Progenitor cell of endocrine pancreas (in vitro differentiated cells): Measurements from ENCODE around the gene TUFT1. TPM values are rescaled to one million over a fixed set of nuclear protein-coding genes. Genes with fewer than 3 reads are reported as not detected.
"Not testable (repeated sequence)": the region's sequence is repeated elsewhere in the genome, so short reads cannot be mapped to it uniquely, and the experiment has no call there.

Experiments used
- DNase-seq: peaks from one replicate; pipeline ENCODE4 v3.0.0; 2021; ENCODE audit warnings: low spot score; ENCODE audit not compliant: unreplicated experiment
- H3K27ac Mint-ChIP-seq: 2 replicates; pipeline ENCODE4 v1.8.0; 2021; ENCODE audit warnings: mild to moderate bottlenecking, moderate library complexity, mixed read lengths
- H3K27me3 Mint-ChIP-seq: 2 replicates; pipeline ENCODE4 v1.8.0; 2021; ENCODE audit warnings: mixed read lengths
- H3K36me3 Mint-ChIP-seq: 2 replicates; pipeline ENCODE4 v1.8.0; 2022; ENCODE audit warnings: mixed read lengths; ENCODE audit not compliant: insufficient read depth
- H3K4me1 Mint-ChIP-seq: 2 replicates; pipeline ENCODE4 v1.8.0; 2021; ENCODE audit warnings: low read depth, mixed read lengths
- H3K4me3 Mint-ChIP-seq: 2 replicates; pipeline ENCODE4 v1.8.0; 2021; ENCODE audit warnings: low read depth, mild to moderate bottlenecking, moderate library complexity, mixed read lengths
- H3K9me3 Mint-ChIP-seq: 2 replicates; pipeline ENCODE4 v1.8.0; 2021; ENCODE audit warnings: low read depth, mixed read lengths
- total RNA-seq: library from RNA; stranded (reverse); gene quantifications from 2 replicates; pipeline ENCODE4 v1.2.1, GENCODE V29; 2021
- TF ChIP-seq, protein P1 (sequence below): fragments of 200-600 bp; sonication (generic); IDR thresholded peaks from one replicate; pipeline ENCODE4 v1.5.0; 2021; ENCODE audit warnings: antibody characterized with exemption, mild to moderate bottlenecking; ENCODE audit not compliant: unreplicated experiment

TUFT1 gene
- total RNA-seq, 1 donor from 2014 or later: 12.5 TPM

GRCh38 chr1:151596166-151596953, 56.3 kb downstream of the TUFT1 start:
- Mint-ChIP-seq H3K4me1 (peaks cover 17% of the 10 kb centered on the region), H3K27ac (no peak overlapping the region), H3K9me3 (peaks cover 3% of the 10 kb centered on the region)

GRCh38 chr1:151602550-151602949, 62.4 kb downstream of the TUFT1 start:
- H3K9me3 Mint-ChIP-seq, H3K4me3 Mint-ChIP-seq, H3K27me3 Mint-ChIP-seq, H3K36me3 Mint-ChIP-seq, H3K27ac Mint-ChIP-seq, H3K4me1 Mint-ChIP-seq, DNase-seq: not testable (repeated sequence)

More at GRCh38 chr1:151596166-151596953, 56.3 kb downstream of the TUFT1 start:
- TF ChIP-seq, protein P1, sequence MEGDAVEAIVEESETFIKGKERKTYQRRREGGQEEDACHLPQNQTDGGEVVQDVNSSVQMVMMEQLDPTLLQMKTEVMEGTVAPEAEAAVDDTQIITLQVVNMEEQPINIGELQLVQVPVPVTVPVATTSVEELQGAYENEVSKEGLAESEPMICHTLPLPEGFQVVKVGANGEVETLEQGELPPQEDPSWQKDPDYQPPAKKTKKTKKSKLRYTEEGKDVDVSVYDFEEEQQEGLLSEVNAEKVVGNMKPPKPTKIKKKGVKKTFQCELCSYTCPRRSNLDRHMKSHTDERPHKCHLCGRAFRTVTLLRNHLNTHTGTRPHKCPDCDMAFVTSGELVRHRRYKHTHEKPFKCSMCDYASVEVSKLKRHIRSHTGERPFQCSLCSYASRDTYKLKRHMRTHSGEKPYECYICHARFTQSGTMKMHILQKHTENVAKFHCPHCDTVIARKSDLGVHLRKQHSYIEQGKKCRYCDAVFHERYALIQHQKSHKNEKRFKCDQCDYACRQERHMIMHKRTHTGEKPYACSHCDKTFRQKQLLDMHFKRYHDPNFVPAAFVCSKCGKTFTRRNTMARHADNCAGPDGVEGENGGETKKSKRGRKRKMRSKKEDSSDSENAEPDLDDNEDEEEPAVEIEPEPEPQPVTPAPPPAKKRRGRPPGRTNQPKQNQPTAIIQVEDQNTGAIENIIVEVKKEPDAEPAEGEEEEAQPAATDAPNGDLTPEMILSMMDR: no peak
- no peak for DNase-seq
- Mint-ChIP-seq H3K27me3 (peaks cover 13% of the 10 kb centered on the region), H3K36me3 (no peaks in the 10 kb centered on the region), H3K4me3 (no peak overlapping the region)

GRCh38 chr1:151604291-151604690, 64.2 kb downstream of the TUFT1 start:
- Mint-ChIP-seq H3K36me3 (no peaks in the 10 kb centered on the region), H3K4me1 (peaks cover 3% of the 10 kb centered on the region), H3K27ac (no peak overlapping the region), H3K27me3 (no peaks in the 10 kb centered on the region), H3K4me3 (no peak overlapping the region), H3K9me3 (peaks cover 3% of the 10 kb centered on the region)
- TF ChIP-seq, protein P1: no peak
- DNase-seq: no peak

GRCh38 chr1:151606384-151606783, 66.3 kb downstream of the TUFT1 start:
- H3K4me1 Mint-ChIP-seq: peaks cover 3% of the 10 kb centered on the region
- H3K27me3 Mint-ChIP-seq: no peaks in the 10 kb centered on the region
- H3K9me3 Mint-ChIP-seq: peaks cover 3% of the 10 kb centered on the region
- no peaks in the 10 kb centered on the region for H3K36me3 Mint-ChIP-seq
- peak overlapping the region; percentile 15 for H3K27ac Mint-ChIP-seq
- H3K4me3 Mint-ChIP-seq: no peak overlapping the region
- TF ChIP-seq, protein P1: no peak
- no peak for DNase-seq

GRCh38 chr1:151606857-151607256, 66.7 kb downstream of the TUFT1 start:
- peaks cover 3% of the 10 kb centered on the region for H3K4me1 Mint-ChIP-seq
- no peak overlapping the region for H3K27ac Mint-ChIP-seq
- peaks cover 3% of the 10 kb centered on the region for H3K9me3 Mint-ChIP-seq
- no peak for DNase-seq
- TF ChIP-seq, protein P1: no peak
- no peaks in the 10 kb centered on the region for H3K36me3 Mint-ChIP-seq
- H3K27me3 Mint-ChIP-seq: no peaks in the 10 kb centered on the region
- no peak overlapping the region for H3K4me3 Mint-ChIP-seq

DNA sequence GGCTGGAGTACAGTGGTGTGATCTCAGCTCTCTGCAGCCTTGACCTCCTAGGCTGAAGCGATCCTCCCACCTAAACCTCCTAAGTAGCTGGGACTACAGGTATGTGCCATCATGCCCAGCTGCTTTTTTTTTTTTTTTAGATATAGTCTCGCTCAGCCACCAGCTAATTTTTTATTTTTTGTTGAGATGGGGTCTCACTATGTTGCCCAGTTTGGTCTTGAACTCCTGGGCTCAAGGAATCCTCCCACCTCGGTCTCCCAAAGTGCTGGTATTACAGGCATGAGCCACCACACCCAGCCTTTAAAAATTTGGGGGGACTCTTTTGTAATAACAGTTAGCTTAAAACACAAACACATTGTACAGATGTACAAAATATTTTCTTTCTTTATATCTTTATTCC, 70.0 kb downstream of the TUFT1 start:
- Mint-ChIP-seq H3K27ac (no peak overlapping the region), H3K4me1 (peaks cover 16% of the 10 kb centered on the region), H3K27me3 (no peaks in the 10 kb centered on the region), H3K9me3 (no peaks in the 10 kb centered on the region), H3K4me3 (no peak overlapping the region), H3K36me3 (no peaks in the 10 kb centered on the region)
- DNase-seq: no peak
- TF ChIP-seq, protein P1: no peak
